ENCODE results near the gene COL6A3. TPM values are rescaled to one million over a fixed set of nuclear protein-coding genes. Genes with fewer than 3 reads are reported as not detected.

Gene COL6A3
- total RNA-seq, 1 donor from 2014 or later: 0.41 TPM

GRCh38 chr2:237351046-237351445 is 62.9 kb downstream of the COL6A3 start:
- no peak overlapping the region for H3K4me3 ChIP-seq
- H2AFZ ChIP-seq (replicated peaks): no peak overlapping the region
- no peak overlapping the region for H3K4me2 ChIP-seq
- TF ChIP-seq CTCF (IDR thresholded peaks at IDR 0.05) (no peak), EZH2 (IDR thresholded peaks at IDR 0.05) (no peak), EZH2phosphoT487 (IDR thresholded peaks at IDR 0.05) (no peak)
- Mint-ChIP-seq H3K4me1 (peaks cover 5% of the 10 kb centered on the region), H3K9me3 (no peaks in the 10 kb centered on the region), H3K36me3 (no peaks in the 10 kb centered on the region), H3K27ac (no peak overlapping the region), H3K4me3 (no peak overlapping the region), H3K27me3 (ENCODE audit: insufficient read depth, low read depth) (peaks cover 5% of the 10 kb centered on the region)
- H3K27me3 ChIP-seq: no peaks in the 10 kb centered on the region
- H3K9ac ChIP-seq: no peak overlapping the region
- H4K20me1 ChIP-seq (ENCODE audit: low read depth): no peaks in the 10 kb centered on the region
- no peak for DNase-seq (ENCODE audit: low spot score)
- H3K27ac ChIP-seq: no peak overlapping the region
- H3F3A ChIP-seq (ENCODE audit: low read depth): no peaks in the 10 kb centered on the region
- H3K36me3 ChIP-seq: no peaks in the 10 kb centered on the region
- H3K79me2 ChIP-seq (ENCODE audit: low read depth): no peaks in the 10 kb centered on the region
- H3K4me1 ChIP-seq: no peaks in the 10 kb centered on the region
- no peaks in the 10 kb centered on the region for H3K9me3 ChIP-seq (ENCODE audit: low read depth)

- Histone ChIP-seq H3F3A (ENCODE audit: low read depth) (no peaks in the 10 kb centered on the region), H3K4me1 (no peaks in the 10 kb centered on the region), H3K4me2 (no peak overlapping the region), H3K9me3 (ENCODE audit: low read depth) (no peaks in the 10 kb centered on the region), H3K27ac (no peak overlapping the region), H3K79me2 (ENCODE audit: low read depth) (no peaks in the 10 kb centered on the region), H4K20me1 (ENCODE audit: low read depth) (no peaks in the 10 kb centered on the region), H3K27me3 (no peaks in the 10 kb centered on the region), H2AFZ (replicated peaks) (no peak overlapping the region), H3K36me3 (no peaks in the 10 kb centered on the region), H3K4me3 (no peak overlapping the region), H3K9ac (no peak overlapping the region)
- Mint-ChIP-seq H3K4me1 (peaks cover 5% of the 10 kb centered on the region), H3K27me3 (ENCODE audit: insufficient read depth, low read depth) (peaks cover 5% of the 10 kb centered on the region), H3K27ac (no peak overlapping the region), H3K36me3 (no peaks in the 10 kb centered on the region), H3K9me3 (no peaks in the 10 kb centered on the region), H3K4me3 (no peak overlapping the region)
- DNase-seq (ENCODE audit: low spot score): no peak
- TF ChIP-seq EZH2 (IDR thresholded peaks at IDR 0.05) (no peak), EZH2phosphoT487 (IDR thresholded peaks at IDR 0.05) (no peak), CTCF (IDR thresholded peaks at IDR 0.05) (no peak)
Observed at GRCh38 chr2:237350597-237350996, 63.4 kb downstream of the COL6A3 start.

GRCh38 chr2:237350070-237350469 is 63.9 kb downstream of the COL6A3 start:
- Mint-ChIP-seq H3K27me3 (ENCODE audit: insufficient read depth, low read depth) (peaks cover 5% of the 10 kb centered on the region), H3K27ac (no peak overlapping the region), H3K4me3 (no peak overlapping the region), H3K9me3 (no peaks in the 10 kb centered on the region), H3K4me1 (peaks cover 5% of the 10 kb centered on the region), H3K36me3 (no peaks in the 10 kb centered on the region)
- H3K27me3 ChIP-seq: no peaks in the 10 kb centered on the region
- no peaks in the 10 kb centered on the region for H4K20me1 ChIP-seq (ENCODE audit: low read depth)
- no peak overlapping the region for H3K4me2 ChIP-seq
- no peaks in the 10 kb centered on the region for H3K4me1 ChIP-seq
- no peaks in the 10 kb centered on the region for H3F3A ChIP-seq (ENCODE audit: low read depth)
- H3K9ac ChIP-seq: no peak overlapping the region
- H3K36me3 ChIP-seq: no peaks in the 10 kb centered on the region
- no peaks in the 10 kb centered on the region for H3K79me2 ChIP-seq (ENCODE audit: low read depth)
- no peaks in the 10 kb centered on the region for H3K9me3 ChIP-seq (ENCODE audit: low read depth)
- no peak overlapping the region for H2AFZ ChIP-seq (replicated peaks)
- no peak for DNase-seq (ENCODE audit: low spot score)
- no peak overlapping the region for H3K27ac ChIP-seq
- no peak overlapping the region for H3K4me3 ChIP-seq
- no peak for TF ChIP-seq EZH2phosphoT487 (IDR thresholded peaks at IDR 0.05)
- TF ChIP-seq CTCF (IDR thresholded peaks at IDR 0.05): no peak
- no peak for TF ChIP-seq EZH2 (IDR thresholded peaks at IDR 0.05)

All from neural progenitor cell (in vitro differentiated cells).